NCI-H1417 (cell line): ENCODE results near the gene SH2D3C.

Source experiments
- DNase-seq, 3 experiments: peaks; one replicate each; lab custom pipeline; 2025; lab: John Stamatoyannopoulos, UW

SH2D3C gene, protein sequence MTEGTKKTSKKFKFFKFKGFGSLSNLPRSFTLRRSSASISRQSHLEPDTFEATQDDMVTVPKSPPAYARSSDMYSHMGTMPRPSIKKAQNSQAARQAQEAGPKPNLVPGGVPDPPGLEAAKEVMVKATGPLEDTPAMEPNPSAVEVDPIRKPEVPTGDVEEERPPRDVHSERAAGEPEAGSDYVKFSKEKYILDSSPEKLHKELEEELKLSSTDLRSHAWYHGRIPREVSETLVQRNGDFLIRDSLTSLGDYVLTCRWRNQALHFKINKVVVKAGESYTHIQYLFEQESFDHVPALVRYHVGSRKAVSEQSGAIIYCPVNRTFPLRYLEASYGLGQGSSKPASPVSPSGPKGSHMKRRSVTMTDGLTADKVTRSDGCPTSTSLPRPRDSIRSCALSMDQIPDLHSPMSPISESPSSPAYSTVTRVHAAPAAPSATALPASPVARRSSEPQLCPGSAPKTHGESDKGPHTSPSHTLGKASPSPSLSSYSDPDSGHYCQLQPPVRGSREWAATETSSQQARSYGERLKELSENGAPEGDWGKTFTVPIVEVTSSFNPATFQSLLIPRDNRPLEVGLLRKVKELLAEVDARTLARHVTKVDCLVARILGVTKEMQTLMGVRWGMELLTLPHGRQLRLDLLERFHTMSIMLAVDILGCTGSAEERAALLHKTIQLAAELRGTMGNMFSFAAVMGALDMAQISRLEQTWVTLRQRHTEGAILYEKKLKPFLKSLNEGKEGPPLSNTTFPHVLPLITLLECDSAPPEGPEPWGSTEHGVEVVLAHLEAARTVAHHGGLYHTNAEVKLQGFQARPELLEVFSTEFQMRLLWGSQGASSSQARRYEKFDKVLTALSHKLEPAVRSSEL

DNA sequence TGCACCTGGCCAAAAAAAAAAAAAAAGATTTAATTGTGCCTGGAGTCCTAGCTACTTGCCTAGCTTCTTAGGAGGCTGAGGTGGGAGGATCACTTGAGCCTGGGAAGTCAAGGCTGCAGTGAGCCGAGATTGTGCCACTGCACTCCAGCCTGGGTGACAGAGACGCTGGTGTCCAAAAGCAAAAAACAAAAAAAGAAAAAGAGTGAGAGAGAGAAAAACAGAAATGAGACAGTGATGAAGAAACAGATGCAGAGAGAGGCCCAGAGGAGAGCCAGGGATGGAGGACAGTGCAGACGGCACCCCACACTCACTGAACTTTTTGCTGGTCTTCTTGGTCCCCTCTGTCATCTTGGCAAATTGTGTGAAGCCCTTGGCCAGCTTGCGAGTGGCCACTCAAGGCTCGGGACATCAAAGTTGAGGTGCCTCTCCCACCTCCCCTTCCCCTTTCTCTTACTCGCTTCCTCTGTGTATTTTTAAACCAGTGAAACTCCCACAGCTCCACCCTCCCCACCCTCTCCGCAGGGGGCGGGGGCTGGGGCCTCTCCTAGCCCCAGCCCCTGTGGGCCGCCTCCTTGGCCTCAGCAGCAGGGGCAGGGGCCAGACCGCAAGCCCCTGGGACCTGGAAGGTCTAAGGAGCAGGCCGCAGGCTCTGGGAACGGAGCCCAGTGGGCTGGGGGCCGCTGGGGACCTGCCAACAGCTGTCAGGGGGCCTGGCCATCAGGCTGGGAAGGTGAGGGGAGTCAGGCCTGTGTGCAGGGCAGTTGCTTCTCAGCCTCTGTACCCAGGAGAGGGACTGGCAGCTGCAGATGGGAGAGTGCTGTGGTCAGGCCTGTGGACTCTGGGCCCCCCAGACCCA, at the start of gene SH2D3C:
Gene SH2D3C, minus strand, starts transcription at position 387 of the 856 bp plus-strand sequence. Its CDS starts 39 bp downstream, at position 348.
- DNase-seq: no peak

DNA sequence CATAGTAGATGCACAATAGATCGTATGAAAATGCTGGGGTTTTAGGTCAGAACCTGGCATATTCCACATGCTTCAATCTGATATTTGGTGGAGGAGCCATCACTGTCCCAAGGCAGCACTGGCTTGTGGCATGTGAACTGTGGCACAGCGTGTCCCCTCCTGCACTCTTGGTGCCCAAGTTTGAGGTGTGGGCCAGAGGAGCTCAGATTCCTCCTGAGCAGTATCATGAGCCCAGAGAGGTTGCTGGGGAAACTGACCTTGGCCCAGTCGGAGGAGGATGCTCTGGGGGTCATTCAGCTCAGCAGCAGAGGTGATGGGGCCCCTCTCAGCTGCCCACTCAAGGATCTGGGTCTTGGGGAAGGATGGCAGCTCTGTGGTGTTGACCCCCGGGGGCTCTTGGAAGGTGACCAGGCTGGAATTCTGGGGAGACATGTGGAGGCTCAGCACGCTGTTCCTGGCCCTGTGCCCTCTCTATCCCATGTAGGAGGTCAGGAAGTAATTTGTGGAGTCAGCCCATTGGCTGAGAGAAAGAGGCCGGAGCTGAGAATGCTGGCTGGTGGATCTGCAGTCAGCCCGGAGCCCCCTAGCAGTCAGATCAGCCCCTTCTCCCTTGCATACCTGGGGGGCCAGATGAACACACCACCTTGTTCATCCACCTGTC, 47.9 kb upstream of the SH2D3C start:
- no peak for DNase-seq

DNA sequence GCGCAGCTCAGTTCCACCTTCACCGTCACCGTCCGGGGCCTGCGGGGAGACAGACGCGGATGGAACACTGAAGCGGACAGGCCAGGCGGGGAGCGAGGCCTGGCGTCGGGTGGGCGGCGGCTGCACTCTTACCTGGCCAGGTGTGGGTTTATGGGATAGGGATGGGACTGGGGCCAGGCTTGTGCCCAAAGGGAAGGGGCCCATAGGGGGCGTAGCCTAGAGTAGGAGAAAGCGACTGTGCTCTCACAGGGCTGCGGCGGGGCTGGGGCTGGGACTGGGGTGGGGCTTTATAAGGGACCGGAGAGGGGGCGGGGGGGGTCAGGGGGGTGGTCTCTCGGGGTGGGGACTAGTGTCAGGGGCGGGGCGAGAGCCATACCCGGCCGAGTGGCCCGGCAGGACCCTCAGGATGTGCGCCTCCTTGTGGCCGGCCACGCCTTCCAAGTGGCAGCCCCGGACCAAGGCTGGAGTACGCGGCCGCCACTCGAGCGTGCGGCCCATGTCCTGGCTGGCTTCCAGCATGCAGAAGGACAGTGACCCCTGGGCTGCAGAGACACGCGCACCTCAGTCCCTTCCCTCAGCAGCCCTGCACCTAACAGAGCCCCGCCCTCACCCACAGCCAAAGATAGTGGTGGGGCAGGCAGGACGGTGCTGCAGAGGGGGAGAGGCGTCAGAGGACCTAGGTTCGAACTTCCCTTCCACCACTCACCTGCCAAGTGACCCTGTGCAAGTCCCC, 47.0 kb upstream of the SH2D3C start:
- no peak for DNase-seq

DNA sequence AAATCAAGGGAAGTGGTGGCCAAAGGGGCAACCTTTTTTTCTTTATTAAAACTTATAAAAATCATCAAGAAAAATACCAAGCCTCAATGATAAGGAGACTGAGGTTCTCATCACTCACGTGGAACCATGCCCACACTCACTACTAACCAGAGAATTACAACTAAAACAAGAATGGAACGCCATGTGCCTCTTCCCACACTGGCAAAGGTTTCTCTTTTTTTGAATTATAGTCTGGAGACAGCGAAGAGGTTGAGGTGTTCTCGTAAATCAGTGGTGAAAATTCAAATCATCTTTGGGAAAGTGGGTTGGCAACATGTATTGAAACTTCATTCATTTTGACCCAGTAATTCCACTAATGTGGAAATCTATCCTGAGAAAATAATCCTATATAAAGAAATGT, 43.6 kb upstream of the SH2D3C start:
- peak in 1 of 3 experiments; percentile 60 for DNase-seq

DNA sequence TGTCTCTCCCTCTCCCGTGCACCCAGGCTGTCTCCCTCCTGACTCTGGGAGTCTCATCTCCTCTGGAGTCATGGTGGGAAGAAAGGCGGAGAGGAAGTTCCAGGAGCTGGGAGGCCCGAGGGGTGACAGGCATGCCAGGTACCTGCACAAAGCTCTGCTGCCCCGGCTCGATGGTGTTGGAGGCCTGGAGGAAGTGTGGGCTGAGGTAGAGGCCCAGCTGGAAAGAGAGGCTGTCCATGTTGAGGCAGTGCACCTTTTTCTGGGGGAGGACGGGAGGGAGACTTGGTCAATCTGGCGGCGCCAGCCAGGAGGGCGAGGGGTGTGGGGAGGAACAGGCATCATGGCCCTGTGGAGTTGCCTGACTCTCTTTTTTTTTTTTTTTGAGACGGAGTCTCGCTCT, 40.1 kb upstream of the SH2D3C start:
- DNase-seq: no peak

DNA sequence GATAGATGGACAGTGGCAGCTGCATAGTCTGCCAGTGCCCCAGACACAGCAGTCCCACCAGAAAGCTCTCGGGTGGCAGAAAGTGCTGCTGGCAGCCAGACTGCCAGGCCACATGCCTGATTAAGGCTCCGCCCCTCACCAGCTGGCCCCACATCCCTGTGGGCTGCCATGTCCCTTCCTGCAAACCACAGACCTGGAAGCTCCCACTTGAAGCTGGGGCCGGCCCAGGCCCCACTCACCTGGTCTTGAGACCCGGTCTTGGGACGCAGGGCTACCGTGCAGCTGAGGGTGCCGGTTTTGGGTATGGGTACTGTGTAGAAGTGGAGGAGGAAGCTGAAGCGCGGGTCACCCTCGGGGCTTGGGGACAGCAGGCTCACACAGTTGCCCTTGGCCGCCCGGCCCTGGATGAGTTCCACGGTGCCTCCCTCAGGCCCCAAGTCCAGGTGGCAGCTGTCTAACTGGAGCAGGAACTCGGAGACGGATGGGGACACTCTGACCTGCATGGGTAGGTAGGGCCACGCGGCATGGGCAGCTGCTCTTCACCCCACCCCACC, 39.5 kb upstream of the SH2D3C start:
- DNase-seq: peak in 1 of 3 experiments; percentile 3

DNA sequence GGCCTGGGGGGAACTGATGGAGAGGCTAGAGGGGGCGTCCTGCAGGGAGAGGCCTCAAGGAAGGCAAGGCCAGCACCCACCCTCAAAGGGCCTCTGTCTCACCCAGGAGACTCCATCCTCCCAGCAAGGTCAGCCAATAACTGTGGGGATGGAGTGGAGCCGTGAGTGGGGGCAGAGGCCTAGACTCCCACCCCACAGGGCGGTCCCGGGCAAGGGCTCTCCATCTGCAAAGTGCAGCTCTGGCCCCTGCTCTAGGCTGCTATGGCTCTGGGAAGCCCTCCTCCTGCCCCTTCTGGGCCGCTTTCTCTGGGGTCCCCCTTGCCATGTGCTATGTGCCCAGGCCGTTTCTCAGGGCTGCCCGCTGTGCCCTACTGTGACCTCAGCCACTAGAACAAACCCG, 38.3 kb upstream of the SH2D3C start:
- no peak for DNase-seq

DNA sequence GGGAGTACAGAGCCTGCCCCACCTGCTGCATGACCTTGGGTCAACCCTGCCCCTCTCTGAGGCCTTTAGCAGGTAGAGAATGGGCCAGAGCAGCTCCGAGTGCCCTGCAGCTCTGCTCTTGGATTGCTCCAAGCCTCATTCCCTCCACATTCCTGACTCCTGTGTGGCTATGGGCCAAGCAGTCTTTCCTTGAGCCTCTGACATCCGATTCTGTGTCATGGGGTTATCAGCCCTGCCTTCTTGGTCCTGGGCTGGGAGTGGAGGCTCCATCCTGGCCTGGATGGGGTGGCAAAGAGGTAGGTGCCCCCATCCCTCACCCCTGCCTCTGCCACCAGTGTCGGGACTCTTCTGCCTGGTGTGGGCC, 37.9 kb upstream of the SH2D3C start:
- no peak for DNase-seq

DNA sequence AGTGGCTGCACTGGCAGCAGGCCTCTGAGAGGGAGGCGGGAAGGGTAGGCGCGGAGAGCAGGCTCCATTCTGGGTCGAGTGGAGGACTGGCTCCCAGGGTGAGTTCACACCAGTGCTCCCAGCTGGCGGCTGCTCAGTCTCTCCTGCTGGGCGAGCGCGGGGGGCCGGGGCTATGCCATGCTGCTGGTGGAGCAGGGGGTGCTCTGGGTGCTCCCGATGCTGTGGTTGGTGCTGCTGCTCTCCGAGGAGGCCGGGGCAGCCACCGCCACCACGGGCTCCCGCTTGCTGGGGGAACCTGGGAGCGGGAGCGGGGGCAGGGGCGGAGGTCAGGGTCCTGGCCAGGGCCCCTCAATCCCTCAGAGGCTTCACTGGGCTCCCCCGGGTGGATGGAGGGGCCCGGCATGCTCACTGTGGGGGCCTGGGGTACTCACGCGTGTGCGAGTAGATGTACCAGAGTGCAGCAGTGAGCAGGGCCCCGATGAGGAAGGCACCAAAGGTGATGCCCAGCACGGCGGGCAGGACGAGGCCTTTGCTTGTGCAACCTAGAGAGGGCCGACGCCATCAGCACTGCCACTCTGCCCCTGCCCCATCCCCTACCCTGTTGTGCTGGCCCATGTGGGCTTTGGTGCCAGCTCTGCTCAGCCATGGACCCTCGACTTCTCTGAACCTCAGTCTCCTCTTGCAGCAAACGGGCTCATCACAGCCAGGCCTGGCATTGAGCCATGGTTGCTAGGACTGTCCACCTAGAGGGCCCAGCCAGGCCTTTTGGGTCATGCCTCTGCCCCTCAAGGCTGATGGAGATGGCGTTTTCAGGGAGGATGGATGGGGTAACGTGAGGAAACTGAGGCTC, 37.3 kb upstream of the SH2D3C start:
- DNase-seq: no peak

DNA sequence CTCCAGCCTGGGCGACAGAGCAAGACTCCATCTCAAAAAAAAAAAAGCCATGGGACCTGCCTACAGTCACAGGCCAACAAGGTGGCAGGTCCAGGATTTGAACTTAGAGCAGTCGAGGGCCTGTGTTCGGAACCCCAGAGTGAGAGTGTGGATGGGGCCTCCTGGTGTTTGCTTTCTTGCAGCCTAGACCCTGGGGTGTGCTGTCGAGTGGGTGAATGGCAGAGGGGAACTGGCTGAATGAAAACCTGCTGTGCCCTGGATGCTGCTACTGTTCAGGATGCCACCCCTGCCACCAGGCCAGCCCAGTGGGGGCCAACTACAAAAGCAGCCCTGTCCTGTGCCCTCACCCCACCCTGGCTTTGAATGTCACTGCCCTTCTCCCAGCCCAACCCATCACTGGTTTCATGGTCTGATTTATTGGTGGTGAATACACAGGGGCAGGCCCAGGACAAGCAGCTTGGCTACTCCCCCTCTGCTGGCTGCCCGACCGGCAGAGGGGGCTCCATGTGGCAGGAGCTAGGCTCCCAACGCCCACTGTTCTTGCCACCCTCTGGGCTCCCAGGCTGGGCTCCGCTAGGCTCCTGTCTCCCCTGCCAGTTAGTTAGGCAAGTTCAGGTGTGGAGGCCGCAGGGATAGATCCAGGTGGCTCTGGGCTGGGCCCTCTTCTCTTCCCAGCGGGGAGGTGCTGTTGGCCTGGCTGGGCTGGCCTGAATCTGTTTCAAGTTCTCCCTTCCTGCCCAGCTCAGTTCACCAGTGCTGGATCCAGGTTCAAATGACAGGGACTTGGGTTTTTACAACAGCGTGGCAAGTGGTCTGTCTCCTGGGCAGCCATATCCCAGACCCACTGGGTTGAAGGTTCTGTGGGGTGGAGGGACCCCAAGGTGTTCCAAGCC, 36.4 kb upstream of the SH2D3C start:
- no peak for DNase-seq

DNA sequence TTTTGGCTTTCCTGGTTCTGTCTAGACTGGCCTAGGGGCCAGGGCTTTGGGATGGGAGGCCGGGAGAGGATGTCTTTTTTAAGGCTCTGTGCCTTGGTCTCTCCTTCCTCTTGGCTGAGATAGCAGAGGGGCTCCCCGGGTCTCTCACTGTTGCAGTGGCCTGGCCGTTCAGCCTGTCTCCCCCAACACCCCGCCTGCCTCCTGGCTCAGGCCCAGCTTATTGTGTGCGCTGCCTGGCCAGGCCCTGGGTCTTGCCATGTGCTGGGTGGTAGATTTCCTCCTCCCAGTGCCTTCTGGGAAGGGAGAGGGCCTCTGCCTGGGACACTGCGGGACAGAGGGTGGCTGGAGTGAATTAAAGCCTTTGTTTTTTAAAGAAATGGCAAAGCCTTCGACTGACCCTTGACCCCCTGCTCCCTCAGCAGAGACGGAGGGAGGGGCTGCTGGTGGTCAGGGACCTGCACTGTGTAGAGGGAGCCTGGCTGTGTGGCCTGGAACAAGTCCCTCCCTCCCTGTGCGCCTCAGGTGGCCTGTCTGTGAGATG, 35.3 kb upstream of the SH2D3C start:
- no peak for DNase-seq

DNA sequence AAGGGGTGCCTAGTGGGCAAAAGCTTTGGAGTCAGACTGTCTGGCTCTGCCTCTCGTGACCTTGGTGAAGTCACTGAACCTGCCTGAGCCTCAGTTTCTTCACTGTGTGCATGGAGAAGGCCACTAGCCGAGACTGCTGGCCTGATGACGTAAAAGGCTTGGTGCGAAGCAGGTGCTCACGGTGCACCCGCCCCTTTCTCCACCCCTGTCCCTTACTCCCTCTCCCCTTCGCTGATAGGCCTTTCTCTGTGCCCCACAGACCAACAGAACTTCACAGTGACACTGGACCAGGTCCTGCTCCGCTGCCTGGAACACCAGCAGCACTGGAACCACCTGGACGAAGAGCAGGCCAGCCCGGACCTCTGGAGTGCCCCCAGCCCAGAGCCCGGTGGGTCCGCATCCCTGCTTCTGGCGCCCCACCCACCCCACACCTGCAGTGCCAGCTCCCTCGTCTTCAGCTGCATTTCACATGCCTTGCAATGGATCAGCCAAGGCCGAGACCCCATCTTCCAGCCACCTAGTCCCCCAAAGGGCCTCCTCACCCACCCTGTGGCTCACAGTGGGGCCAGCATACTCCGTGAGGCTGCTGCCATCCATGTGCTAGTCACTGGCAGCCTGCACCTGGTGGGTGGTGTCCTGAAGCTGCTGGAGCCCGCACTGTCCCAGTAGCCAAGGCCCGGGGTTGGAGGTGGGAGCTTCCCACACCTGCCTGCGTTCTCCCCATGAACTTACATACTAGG, 34.6 kb upstream of the SH2D3C start:
- no peak for DNase-seq

DNA sequence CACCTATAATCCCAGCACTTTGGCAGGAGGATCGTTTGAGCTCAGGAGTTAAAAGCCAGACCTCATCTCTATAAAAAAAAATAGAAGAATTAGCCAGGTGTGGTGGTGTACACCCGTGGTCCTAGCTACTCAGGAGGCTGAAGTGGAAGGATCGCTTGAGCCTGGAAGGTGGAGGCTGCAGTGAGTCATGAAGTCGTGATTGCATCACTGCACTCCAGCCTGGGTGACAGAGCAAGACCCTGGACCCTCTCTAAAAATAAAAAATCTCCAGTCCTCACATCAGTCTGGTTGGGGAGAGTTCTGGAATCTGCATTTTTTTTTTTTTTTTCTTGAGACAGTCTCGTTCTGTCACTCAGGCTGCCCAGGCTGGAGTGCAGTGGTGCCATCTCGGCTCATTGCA, 33.5 kb upstream of the SH2D3C start:
- DNase-seq: no peak

DNA sequence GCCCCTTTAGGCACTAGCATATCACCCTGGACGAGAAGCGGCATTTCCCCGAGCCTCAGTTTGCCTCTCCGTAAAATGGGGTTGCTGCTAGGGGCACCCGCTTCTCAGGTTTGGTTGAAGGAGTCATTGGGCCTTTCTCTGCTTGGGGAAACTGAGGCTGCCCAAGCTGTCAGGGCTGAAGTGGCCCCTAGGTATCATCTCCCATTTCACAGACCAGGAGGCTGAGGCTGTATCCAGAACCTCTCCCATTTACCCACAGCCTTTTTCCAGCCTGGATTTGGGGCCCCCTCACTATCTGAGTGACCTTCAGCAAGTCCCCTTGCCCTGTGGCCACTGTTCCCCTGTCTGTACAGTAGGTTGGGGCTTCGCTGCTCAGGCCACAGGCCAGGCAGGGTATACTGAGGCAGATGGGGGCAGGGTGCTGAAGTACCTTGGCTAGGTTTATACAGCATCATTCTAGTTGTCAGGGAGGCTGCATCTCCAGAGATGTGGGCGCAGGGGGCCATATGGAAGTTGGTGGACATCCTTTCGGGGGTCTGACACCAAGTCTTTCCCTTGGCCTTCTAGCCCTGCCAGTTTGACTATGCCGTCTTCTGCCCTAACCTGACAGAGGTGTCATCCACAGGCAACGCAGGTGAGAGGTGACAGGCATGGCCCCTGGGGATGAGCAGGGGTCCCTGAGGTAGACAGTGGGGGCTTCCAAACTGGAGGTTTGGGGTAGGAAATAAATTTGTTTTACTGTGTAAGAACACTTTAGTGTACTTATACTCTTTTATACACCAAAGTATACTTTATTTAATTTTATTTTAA, 32.1 kb upstream of the SH2D3C start:
- DNase-seq: no peak

DNA sequence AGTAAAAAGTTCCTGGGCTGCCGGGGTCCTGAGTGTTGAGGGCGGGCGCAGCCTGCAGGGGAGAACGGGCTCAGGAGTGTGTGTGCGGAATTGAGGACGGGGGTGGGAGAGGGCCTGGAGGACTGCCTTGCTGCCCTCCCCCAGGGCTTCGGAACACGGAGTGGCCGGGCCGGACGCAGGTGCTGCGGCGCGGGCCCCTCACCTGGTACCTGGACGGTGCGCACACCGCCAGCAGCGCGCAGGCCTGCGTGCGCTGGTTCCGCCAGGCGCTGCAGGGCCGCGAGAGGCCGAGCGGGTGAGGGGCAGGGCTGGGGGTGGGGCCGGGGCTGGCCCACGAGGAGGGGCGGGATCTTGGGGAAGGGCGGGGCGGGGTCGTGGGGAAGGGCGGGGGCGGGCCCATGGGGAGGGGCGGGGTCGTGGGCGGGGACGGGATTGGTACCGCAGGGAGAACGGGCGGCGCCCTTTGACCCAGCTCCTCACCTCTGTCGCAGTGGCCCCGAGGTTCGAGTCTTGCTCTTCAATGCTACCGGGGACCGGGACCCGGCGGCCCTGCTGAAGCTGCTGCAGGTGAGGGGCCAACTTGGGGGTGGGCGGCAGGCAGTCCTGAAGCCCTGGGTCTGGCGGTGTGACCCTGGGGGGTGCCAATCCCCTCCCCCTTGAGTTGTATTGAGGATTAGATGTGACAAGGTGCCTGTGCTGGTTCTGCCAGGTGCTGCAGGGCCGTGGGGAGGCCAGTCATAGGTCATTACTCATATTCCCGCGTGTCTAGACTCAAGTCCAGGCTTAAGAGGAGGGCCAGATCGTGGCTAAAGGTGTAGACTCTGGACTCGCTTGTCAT, 31.3 kb upstream of the SH2D3C start:
- DNase-seq: no peak

DNA sequence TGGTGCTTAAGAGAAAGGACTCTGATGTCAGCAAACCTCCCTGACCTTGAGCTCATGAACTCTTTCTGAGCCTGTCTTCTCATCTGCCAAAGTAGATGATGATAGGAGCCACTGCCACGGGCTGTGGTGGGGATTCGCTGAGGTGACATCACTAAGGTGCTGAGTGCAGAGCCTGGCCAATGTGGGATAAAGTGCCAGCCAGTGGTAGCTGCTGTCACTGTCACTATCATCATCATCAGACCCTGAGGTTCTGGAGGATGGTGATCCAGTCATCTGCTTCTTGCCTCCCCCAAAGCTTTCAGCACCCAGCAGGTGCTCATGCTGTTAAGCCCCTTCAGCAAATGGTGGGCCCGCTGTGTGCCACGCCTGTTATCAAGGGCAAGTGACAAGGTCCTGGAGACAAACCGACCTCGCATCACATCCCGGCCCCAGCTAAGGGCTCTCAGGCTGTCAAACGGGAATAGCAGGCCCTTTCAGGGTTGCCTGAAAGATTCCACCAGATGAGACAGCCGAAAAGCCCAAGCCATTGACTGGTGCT, 30.6 kb upstream of the SH2D3C start:
- no peak for DNase-seq
